ENCODE data around the gene GRM4.
"Not testable (repeated sequence)": the region's sequence is repeated elsewhere in the genome, so short reads cannot be mapped to it uniquely, and the experiment has no call there.

The GRM4 gene

GRCh38 chr6:34146021-34146782 is at the start of gene GRM4:
GRM4 (minus strand) TSS chr6:34146087; CDS start chr6:34133496, 12,591 bp downstream.
- H3K36me3 ChIP-seq (ENCODE audit: control insufficient read depth, insufficient read depth, low read length), result no peaks in the 10 kb centered on the region
- no peak within 1 kb of the TSS for H3K9ac ChIP-seq (ENCODE audit: low read length)
- H3K27ac ChIP-seq (ENCODE audit: low read depth, low read length), result no peak within 1 kb of the TSS
- peaks cover 3% of the 10 kb centered on the region for H3K4me1 ChIP-seq (ENCODE audit: control insufficient read depth, insufficient read depth, low read length)
- H3K4me3 ChIP-seq (ENCODE audit: low read length), result peak within 1 kb of the TSS; percentile 26
- H3K27me3 ChIP-seq (ENCODE audit: control insufficient read depth, insufficient read depth, low read length), result peaks cover 49% of the 10 kb centered on the region

GRCh38 chr6:34194772-34195171 is 48.9 kb upstream of the GRM4 start:
- H3K4me1 ChIP-seq (ENCODE audit: control insufficient read depth, insufficient read depth, low read length), result peaks cover 2% of the 10 kb centered on the region
- H3K4me3 ChIP-seq (ENCODE audit: low read length), result no peak overlapping the region
- no peak overlapping the region for H3K9ac ChIP-seq (ENCODE audit: low read length)
- no peaks in the 10 kb centered on the region for H3K36me3 ChIP-seq (ENCODE audit: control insufficient read depth, insufficient read depth, low read length)
- no peaks in the 10 kb centered on the region for H3K27me3 ChIP-seq (ENCODE audit: control insufficient read depth, insufficient read depth, low read length)
- H3K27ac ChIP-seq (ENCODE audit: low read depth, low read length), result no peak overlapping the region

GRCh38 chr6:34190504-34191122 is 44.7 kb upstream of the GRM4 start:
- Histone ChIP-seq H3K4me1 (ENCODE audit: control insufficient read depth, insufficient read depth, low read length) (no peaks in the 10 kb centered on the region), H3K36me3 (ENCODE audit: control insufficient read depth, insufficient read depth, low read length) (no peaks in the 10 kb centered on the region), H3K27me3 (ENCODE audit: control insufficient read depth, insufficient read depth, low read length) (no peaks in the 10 kb centered on the region), H3K4me3 (ENCODE audit: low read length) (no peak overlapping the region), H3K9ac (ENCODE audit: low read length) (no peak overlapping the region), H3K27ac (ENCODE audit: low read depth, low read length) (no peak overlapping the region)

GRCh38 chr6:34189806-34190503 is 44.1 kb upstream of the GRM4 start:
- H3K9ac ChIP-seq (ENCODE audit: low read length), result no peak overlapping the region
- no peaks in the 10 kb centered on the region for H3K4me1 ChIP-seq (ENCODE audit: control insufficient read depth, insufficient read depth, low read length)
- H3K27ac ChIP-seq (ENCODE audit: low read depth, low read length), result no peak overlapping the region

GRCh38 chr6:34184726-34185125 is 38.8 kb upstream of the GRM4 start:
- H3K4me1 ChIP-seq (ENCODE audit: control insufficient read depth, insufficient read depth, low read length); H3K4me3 ChIP-seq (ENCODE audit: low read length); H3K9ac ChIP-seq (ENCODE audit: low read length); H3K27ac ChIP-seq (ENCODE audit: low read depth, low read length); H3K27me3 ChIP-seq (ENCODE audit: control insufficient read depth, insufficient read depth, low read length); H3K36me3 ChIP-seq (ENCODE audit: control insufficient read depth, insufficient read depth, low read length): not testable (repeated sequence)

More at GRCh38 chr6:34189806-34190503, 44.1 kb upstream of the GRM4 start:
- Histone ChIP-seq H3K4me3 (ENCODE audit: low read length) (no peak overlapping the region), H3K27me3 (ENCODE audit: control insufficient read depth, insufficient read depth, low read length) (no peaks in the 10 kb centered on the region), H3K36me3 (ENCODE audit: control insufficient read depth, insufficient read depth, low read length) (no peaks in the 10 kb centered on the region)

GRCh38 chr6:34182751-34183531 is 37.1 kb upstream of the GRM4 start:
- Histone ChIP-seq H3K36me3 (ENCODE audit: control insufficient read depth, insufficient read depth, low read length) (no peaks in the 10 kb centered on the region), H3K27me3 (ENCODE audit: control insufficient read depth, insufficient read depth, low read length) (no peaks in the 10 kb centered on the region), H3K4me3 (ENCODE audit: low read length) (peak overlapping the region; percentile 18), H3K9ac (ENCODE audit: low read length) (no peak overlapping the region), H3K4me1 (ENCODE audit: control insufficient read depth, insufficient read depth, low read length) (no peaks in the 10 kb centered on the region), H3K27ac (ENCODE audit: low read depth, low read length) (no peak overlapping the region)

- Histone ChIP-seq H3K4me3 (ENCODE audit: low read length) (no peak overlapping the region), H3K27ac (ENCODE audit: low read depth, low read length) (no peak overlapping the region), H3K4me1 (ENCODE audit: control insufficient read depth, insufficient read depth, low read length) (no peaks in the 10 kb centered on the region), H3K36me3 (ENCODE audit: control insufficient read depth, insufficient read depth, low read length) (no peaks in the 10 kb centered on the region), H3K27me3 (ENCODE audit: control insufficient read depth, insufficient read depth, low read length) (no peaks in the 10 kb centered on the region), H3K9ac (ENCODE audit: low read length) (no peak overlapping the region)
Measured at GRCh38 chr6:34181908-34182307, 36.0 kb upstream of the GRM4 start.

- H3K4me1 ChIP-seq (ENCODE audit: control insufficient read depth, insufficient read depth, low read length), result no peaks in the 10 kb centered on the region
- no peak overlapping the region for H3K27ac ChIP-seq (ENCODE audit: low read depth, low read length)
- H3K36me3 ChIP-seq (ENCODE audit: control insufficient read depth, insufficient read depth, low read length), result no peaks in the 10 kb centered on the region
- no peak overlapping the region for H3K9ac ChIP-seq (ENCODE audit: low read length)
- no peaks in the 10 kb centered on the region for H3K27me3 ChIP-seq (ENCODE audit: control insufficient read depth, insufficient read depth, low read length)
- no peak overlapping the region for H3K4me3 ChIP-seq (ENCODE audit: low read length)
Measured at GRCh38 chr6:34179106-34179720, 33.3 kb upstream of the GRM4 start.

- no peak overlapping the region for H3K9ac ChIP-seq (ENCODE audit: low read length)
- no peaks in the 10 kb centered on the region for H3K4me1 ChIP-seq (ENCODE audit: control insufficient read depth, insufficient read depth, low read length)
- H3K4me3 ChIP-seq (ENCODE audit: low read length), result no peak overlapping the region
- no peaks in the 10 kb centered on the region for H3K27me3 ChIP-seq (ENCODE audit: control insufficient read depth, insufficient read depth, low read length)
- H3K27ac ChIP-seq (ENCODE audit: low read depth, low read length), result no peak overlapping the region
- no peaks in the 10 kb centered on the region for H3K36me3 ChIP-seq (ENCODE audit: control insufficient read depth, insufficient read depth, low read length)
Measured at GRCh38 chr6:34178357-34179105, 32.6 kb upstream of the GRM4 start.

GRCh38 chr6:34177181-34177591 is 31.3 kb upstream of the GRM4 start:
- Histone ChIP-seq H3K36me3 (ENCODE audit: control insufficient read depth, insufficient read depth, low read length) (no peaks in the 10 kb centered on the region), H3K4me1 (ENCODE audit: control insufficient read depth, insufficient read depth, low read length) (no peaks in the 10 kb centered on the region), H3K27me3 (ENCODE audit: control insufficient read depth, insufficient read depth, low read length) (no peaks in the 10 kb centered on the region), H3K4me3 (ENCODE audit: low read length) (no peak overlapping the region), H3K9ac (ENCODE audit: low read length) (no peak overlapping the region), H3K27ac (ENCODE audit: low read depth, low read length) (no peak overlapping the region)

GRCh38 chr6:34176261-34177031 is 30.6 kb upstream of the GRM4 start:
- Histone ChIP-seq H3K4me3 (ENCODE audit: low read length) (no peak overlapping the region), H3K9ac (ENCODE audit: low read length) (no peak overlapping the region), H3K27me3 (ENCODE audit: control insufficient read depth, insufficient read depth, low read length) (no peaks in the 10 kb centered on the region), H3K27ac (ENCODE audit: low read depth, low read length) (no peak overlapping the region), H3K36me3 (ENCODE audit: control insufficient read depth, insufficient read depth, low read length) (no peaks in the 10 kb centered on the region), H3K4me1 (ENCODE audit: control insufficient read depth, insufficient read depth, low read length) (no peaks in the 10 kb centered on the region)
